AG04450 (cell line): ENCODE measurements around the gene WNK4. TPM values are rescaled to one million over a fixed set of nuclear protein-coding genes. Genes with fewer than 3 reads are reported as not detected.

Experiments used
- CTCF ChIA-PET: fragments of 300-600, 350-600 bp; formaldehyde crosslinking; extraction: SDS; loops from one replicate; lab custom pipeline; 2022; ENCODE audit warnings: antibody characterized with exemption, inconsistent platforms; lab: Charles Lee
- POLR2A ChIA-PET: fragments of 350-600 bp; formaldehyde crosslinking; extraction: SDS; loops from one replicate; lab custom pipeline; 2021; ENCODE audit warnings: antibody characterized with exemption, inconsistent platforms; lab: Yijun Ruan, JAX
- DNase-seq: peaks from one replicate; pipeline ENCODE4 v3.0.0-alpha.2; 2011; ENCODE audit warnings: low read depth, low spot score
- H3K27ac ChIP-seq: one replicate; pipeline ENCODE4 v1.5.1; 2012; ENCODE audit warnings: low read depth, low read length, control low read depth
- H3K27me3 ChIP-seq: one replicate; pipeline ENCODE4 v1.6.0; 2012; ENCODE audit warnings: low read length; ENCODE audit not compliant: control insufficient read depth, insufficient read depth
- H3K4me3 ChIP-seq: 2 replicates; pipeline ENCODE4 v1.5.1; 2011; ENCODE audit warnings: mild to moderate bottlenecking, low read depth, low read length, control low read depth
- H3K9me3 ChIP-seq: 2 replicates; pipeline ENCODE4 v1.5.1; 2012; ENCODE audit warnings: low read length; ENCODE audit not compliant: control insufficient read depth, insufficient read depth
- polyA plus RNA-seq: library from polyadenylated mRNA; depleted of rRNA; stranded (reverse); fragments of >200 nt; gene quantifications from 2 replicates; pipeline ENCODE4 v1.2.3, GENCODE V29; 2011
- TF ChIP-seq, protein P1 (sequence below): IDR thresholded peaks from 2 replicates; pipeline ENCODE4 v1.5.1; 2011; ENCODE audit warnings: low read depth, low read length, control low read depth, inconsistent platforms

The WNK4 gene
- polyA plus RNA-seq, 1 experiment = 2.3 TPM

DNA sequence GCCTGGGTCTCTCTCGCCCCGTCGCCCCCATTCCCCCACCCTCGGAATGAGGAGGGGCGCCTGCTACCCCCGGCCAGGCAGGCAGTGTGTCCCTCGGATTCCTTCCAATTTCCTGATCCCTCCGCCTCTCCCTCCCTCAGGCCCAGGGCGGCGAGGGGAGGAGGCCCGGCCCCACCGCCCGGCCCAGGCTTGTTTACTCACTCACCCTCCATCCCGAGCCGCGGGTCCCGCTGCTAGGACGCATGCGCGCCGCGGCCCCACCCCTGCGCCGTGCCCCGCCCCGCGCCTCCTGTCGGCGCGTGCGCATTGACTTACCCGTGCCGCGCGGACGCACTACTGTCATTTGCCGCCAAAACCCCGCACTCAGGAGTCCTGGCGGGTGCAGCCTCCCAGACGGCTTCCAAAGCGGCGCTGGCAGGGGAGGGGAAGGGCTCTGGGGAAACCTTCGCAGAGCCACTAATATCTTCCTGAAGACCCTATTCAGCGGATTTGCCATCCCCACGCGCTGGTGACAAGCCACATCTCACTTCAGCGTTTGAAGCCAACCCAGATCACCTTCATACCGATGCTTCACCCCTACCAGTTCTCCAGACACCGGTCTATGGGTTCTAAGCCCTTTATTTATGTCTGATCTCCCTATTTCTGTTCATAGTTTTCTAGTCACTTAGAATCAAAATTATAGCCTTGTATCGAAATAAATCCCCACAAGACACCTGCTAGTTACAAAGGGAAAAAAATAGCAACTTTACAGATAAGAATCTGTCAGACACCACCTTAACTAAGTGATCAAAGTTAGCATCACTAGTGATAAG is 35.4 kb upstream of the WNK4 start, which contains the start of gene EZH1:
TSS of gene EZH1 (minus strand) at position 235 of the 812 bp plus-strand sequence. CDS start 16,099 bp downstream, outside the sequence.
- ChIA-PET POLR2A (no interaction called here), CTCF (no interaction called here)

DNA sequence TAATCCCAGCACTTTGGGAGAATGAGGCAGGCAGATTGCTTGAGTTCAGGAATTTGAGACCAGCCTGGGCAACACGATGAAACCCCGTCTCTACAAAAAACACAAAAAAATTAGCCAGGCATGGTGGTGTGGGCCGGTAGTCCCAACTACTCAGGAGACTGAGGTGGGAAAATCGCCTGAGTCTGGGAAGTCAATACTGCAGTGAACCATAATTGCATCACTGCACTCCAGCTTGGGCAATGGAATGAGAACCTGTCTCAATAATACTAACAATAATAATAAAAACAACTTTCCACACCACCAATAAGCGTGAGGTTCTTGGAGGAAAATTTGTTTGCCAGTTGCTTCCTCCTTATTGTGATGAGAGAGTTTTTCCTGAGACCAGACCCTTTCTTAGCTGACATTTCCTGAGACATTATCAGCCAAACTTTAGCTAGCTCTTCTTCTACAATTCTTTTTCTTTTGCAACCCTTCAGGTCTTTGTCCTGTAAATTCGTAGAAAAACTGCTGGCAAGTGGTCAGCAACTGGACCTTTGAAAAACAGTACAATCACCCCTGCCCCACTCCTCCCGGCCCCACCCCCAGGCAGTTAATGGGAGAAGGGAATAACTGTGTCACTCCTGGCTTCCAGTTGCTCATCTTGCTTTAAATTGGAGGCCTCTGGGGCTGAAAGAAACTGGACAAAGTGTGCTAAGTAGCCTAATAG is 32.1 kb upstream of the WNK4 start:
- ChIA-PET POLR2A (no interaction called here), CTCF (interaction anchor here (9.6 kb wide), 1 partner anchor 15 kb away, joined by 64 read pairs; no protein-coding TSS in a partner anchor)
- Histone ChIP-seq H3K4me3 (no peak overlapping the region), H3K27me3 (peaks cover 3% of the 10 kb centered on the region), H3K9me3 (no peaks in the 10 kb centered on the region; the same call in 1 of the 2 replicates), H3K27ac (no peak overlapping the region)
- no peak for DNase-seq
- TF ChIP-seq, protein P1, sequence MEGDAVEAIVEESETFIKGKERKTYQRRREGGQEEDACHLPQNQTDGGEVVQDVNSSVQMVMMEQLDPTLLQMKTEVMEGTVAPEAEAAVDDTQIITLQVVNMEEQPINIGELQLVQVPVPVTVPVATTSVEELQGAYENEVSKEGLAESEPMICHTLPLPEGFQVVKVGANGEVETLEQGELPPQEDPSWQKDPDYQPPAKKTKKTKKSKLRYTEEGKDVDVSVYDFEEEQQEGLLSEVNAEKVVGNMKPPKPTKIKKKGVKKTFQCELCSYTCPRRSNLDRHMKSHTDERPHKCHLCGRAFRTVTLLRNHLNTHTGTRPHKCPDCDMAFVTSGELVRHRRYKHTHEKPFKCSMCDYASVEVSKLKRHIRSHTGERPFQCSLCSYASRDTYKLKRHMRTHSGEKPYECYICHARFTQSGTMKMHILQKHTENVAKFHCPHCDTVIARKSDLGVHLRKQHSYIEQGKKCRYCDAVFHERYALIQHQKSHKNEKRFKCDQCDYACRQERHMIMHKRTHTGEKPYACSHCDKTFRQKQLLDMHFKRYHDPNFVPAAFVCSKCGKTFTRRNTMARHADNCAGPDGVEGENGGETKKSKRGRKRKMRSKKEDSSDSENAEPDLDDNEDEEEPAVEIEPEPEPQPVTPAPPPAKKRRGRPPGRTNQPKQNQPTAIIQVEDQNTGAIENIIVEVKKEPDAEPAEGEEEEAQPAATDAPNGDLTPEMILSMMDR = no peak

More for the DNA sequence above, 35.4 kb upstream of the WNK4 start, which contains the start of gene EZH1:
- H3K27me3 ChIP-seq = no peaks in the 10 kb centered on the region
- DNase-seq = peak; percentile 61
- H3K27ac ChIP-seq = peak within 1 kb of the TSS; percentile 78
- H3K9me3 ChIP-seq = no peaks in the 10 kb centered on the region; the same call in 1 of the 2 replicates
- peak within 1 kb of the TSS; percentile 84 for H3K4me3 ChIP-seq
- TF ChIP-seq, protein P1 = no peak

DNA sequence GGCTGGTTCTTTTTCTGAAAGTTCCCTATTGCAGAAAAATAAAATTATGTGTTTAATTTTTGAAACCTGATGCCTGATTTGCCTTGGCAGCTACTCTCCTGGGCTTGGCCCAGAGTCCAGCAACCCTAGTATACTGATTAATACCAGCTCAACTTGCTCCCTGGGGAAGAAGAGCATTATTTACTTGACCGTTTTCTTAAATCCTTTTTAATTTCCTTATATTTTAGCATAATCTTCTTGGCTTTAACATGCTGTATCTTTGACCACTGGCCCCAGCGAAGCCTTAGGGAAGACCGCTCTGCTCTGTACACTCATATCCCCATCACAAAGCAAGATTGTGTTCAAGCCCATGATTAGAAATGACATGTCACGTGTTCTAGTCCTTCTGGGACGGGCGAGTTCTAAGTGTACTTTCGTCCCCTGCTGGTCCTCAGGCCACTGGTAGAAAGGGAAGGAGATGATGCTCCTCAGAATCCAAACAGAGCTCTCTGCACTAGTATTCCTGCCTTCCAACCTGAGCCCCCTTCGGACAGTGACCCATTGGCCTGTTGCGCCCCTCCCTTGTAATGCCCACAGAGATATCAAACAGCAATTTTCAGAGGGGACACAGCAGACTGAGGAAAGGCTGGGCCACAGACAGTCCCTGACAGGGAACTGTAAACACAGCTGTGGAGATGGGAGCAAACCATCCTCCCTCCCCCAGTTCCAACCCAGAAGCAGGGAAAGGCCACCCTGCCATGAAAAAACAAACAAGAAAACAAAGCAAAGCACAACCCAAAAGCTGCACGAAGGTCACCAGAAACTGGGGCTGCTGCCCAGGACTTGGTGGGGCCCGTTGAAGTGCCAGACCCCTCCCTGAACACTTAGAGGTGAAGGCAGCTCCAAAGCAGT is 31.3 kb upstream of the WNK4 start:
- no peaks in the 10 kb centered on the region; the same call in 1 of the 2 replicates for H3K9me3 ChIP-seq
- ChIA-PET CTCF (interaction anchor here (9.6 kb wide), 1 partner anchor 14 kb away, joined by 64 read pairs; no protein-coding TSS in a partner anchor), POLR2A (no interaction called here)
- peaks cover 6% of the 10 kb centered on the region for H3K27me3 ChIP-seq
- no peak overlapping the region for H3K27ac ChIP-seq
- DNase-seq = no peak
- TF ChIP-seq, protein P1 = no peak
- no peak overlapping the region for H3K4me3 ChIP-seq

DNA sequence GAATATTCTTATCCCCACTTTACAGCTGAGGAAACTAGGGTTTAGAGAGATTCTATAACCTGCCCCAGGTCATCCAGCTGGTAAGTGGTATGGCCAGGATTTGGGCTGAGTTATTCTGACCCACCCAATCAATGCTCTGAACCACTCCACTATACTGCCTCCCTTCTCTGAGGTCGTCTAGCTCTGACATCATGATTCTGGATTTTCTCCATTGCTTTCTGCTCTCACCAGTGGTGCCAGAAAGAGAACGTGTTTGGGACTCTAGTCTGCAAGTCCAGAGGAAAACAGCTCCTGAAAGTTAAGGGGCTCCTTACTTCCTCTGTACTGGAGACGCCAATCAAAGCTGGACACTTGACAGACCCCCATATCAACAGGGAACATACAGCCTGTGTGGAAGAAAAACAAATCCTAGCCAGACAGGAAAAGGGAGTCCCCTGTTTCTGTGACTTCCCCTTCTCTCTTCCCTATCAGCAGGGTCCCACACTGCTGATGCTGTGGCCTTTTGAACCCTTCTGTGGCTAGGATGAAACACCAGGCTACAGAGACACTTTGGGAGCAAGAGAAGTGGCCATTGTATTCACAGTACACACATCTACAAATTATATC is 29.6 kb upstream of the WNK4 start:
- Histone ChIP-seq H3K9me3 (no peaks in the 10 kb centered on the region), H3K4me3 (no peak overlapping the region), H3K27me3 (peaks cover 8% of the 10 kb centered on the region), H3K27ac (no peak overlapping the region)
- no peak for DNase-seq
- TF ChIP-seq, protein P1 = no peak
- ChIA-PET POLR2A (interaction anchor here (1.0 kb wide), 1 partner anchor 73 kb away, joined by 5 read pairs; the partner anchor contains the start of gene BECN1), CTCF (interaction anchor here (9.6 kb wide), 1 partner anchor 12 kb away, joined by 64 read pairs; no protein-coding TSS in a partner anchor)
